Kidney capillary endothelial cell (primary cell): ENCODE measurements around the gene PTPRN2.
"Not testable (repeated sequence)": the region's sequence is repeated elsewhere in the genome, so short reads cannot be mapped to it uniquely, and the experiment has no call there.

Experiments
- DNase-seq: peaks from one replicate; pipeline ENCODE4 v3.0.0-alpha.2; 2018; ENCODE audit warnings: low spot score

The PTPRN2 gene

DNA sequence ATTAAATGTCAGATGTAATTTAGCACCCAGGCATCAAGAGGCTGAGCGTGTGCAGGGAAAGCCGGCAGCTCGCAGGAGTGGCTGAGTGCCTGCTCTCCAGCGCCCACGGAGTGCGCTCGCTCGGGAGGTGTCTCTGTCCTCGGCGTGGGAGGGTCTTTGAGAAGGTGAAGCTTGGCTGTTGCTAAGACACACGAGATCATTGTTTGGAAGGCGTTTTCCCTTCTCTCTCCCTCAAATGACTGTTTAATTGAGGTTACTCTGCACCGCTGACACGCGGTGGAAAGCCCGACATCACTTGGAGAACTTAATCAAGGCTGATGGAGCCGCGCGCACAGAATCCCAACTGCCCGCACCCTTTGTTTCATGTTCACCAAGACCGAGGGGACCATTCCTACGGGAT, 836.2 kb downstream of the PTPRN2 start:
- DNase-seq: no peak

DNA sequence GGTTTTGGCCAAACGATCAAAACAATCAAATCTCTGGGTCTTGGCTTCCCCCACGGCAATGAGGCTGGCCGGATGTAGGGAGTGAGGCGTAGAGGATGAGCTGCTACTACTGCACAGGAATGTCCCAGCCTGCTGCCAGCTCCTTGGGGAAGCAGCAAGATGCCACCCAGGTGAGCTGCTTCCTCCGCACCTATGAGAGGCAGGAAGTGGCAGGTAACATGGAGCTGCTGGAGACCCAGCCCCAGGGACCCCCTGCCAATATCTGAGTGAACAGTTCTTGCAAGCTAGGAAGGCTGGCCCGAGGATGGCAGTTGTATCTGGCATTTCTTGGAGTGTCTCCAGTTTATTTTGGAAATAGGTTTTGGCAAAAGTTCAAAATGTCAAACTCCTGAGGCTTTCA, 837.3 kb downstream of the PTPRN2 start:
- no peak for DNase-seq

GRCh38 chr7:157745721-157746709, 841.6 kb downstream of the PTPRN2 start:
- DNase-seq: no peak

DNA sequence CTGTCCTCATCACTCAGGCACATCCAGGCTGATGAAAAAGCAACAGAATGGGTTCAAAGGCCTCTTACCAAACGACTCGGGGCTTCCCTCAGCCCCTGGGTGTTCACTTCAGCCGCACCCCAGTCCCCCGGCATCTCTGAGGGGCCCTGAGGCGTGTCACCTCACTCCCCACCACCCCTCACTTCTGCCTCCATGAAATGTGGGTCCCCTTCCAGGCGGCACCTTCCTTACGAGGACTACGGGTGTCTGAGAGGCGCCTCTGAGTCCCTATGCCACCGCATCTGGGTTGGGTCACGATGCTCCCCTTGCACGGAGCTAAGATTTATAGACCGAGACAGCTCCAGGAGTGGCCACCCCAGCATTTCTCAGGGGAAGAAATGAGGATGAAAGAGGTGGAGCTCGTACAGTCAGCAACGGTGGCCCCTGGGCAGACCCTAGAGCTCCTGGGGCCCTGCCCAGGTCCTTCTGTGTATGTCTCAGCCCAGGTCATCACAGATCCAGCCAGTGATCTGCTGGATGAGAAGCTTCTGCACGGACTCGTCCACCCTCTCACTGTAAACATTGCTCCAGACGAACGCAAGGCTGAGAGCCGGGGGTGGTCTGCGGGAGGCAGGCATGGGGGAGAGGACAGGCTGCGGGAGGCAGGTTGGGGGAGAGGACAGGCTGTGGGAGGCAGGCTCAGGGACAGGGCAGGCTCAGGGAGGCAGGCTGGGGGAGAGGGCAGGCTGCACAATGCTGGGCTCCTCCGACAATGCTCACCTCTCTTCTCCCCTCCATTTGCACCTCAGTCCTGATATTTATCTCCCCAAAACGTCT, 842.6 kb downstream of the PTPRN2 start:
- no peak for DNase-seq

- no peak for DNase-seq
Observed at GRCh38 chr7:157743781-157744525, 843.7 kb downstream of the PTPRN2 start.

DNA sequence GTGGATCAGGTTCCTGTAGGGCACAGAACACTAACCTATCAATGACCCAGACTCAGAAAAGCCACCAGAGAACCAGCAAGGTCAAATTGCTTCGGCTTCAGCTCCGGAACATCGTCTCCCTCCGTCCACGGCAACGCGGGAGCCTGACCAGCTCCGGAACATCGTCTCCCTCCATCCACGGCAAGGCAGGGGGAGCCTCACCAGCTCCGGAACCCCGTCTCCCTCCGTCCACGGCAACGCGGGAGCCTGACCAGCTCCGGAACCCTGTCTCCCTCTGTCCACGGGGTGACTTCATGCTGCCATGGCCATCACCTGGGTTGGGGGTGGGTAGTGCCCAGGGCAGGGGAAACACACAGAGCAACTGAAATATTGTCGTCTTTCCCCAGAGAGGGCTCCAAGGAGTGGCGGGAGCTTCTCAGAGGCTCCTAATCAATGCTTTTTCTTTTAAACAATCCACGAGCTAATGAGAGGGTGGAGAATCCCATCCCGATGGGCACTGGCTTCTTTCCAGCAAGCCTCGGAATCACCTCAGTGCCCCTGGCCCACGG, 847.3 kb downstream of the PTPRN2 start:
- DNase-seq: no peak

DNA sequence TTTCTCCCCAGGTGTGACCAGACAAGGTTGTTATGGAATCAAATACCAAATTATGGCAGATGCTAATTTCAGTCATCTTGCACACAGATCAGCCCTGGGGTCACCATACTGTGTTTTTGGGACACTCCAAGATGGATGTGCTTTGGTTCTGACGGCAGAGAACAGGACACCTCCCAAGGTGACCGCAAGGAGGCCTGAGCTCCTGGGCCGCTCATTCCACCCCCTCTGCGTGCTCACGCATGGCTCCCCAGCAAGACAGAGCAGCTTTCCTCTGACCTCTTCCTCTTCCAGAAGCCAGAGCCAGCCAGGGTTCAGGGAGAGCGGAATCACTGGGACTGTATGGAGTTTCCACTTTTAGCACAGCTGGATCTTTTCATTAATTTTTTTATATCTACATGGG, 848.0 kb downstream of the PTPRN2 start:
- no peak for DNase-seq

GRCh38 chr7:157739031-157739430, 848.6 kb downstream of the PTPRN2 start:
- no peak for DNase-seq

- no peak for DNase-seq
Observed at GRCh38 chr7:157738066-157738460, 849.6 kb downstream of the PTPRN2 start.

- no peak for DNase-seq
Observed at GRCh38 chr7:157737151-157738065, 850.2 kb downstream of the PTPRN2 start.

GRCh38 chr7:157736341-157736740, 851.3 kb downstream of the PTPRN2 start:
- no peak for DNase-seq

- no peak for DNase-seq
Observed at GRCh38 chr7:157735826-157736225, 851.8 kb downstream of the PTPRN2 start.

- no peak for DNase-seq
Observed at GRCh38 chr7:157734676-157735640, 852.7 kb downstream of the PTPRN2 start.

- not testable (repeated sequence) for DNase-seq
Observed at GRCh38 chr7:157733760-157734395, 853.7 kb downstream of the PTPRN2 start.

DNA sequence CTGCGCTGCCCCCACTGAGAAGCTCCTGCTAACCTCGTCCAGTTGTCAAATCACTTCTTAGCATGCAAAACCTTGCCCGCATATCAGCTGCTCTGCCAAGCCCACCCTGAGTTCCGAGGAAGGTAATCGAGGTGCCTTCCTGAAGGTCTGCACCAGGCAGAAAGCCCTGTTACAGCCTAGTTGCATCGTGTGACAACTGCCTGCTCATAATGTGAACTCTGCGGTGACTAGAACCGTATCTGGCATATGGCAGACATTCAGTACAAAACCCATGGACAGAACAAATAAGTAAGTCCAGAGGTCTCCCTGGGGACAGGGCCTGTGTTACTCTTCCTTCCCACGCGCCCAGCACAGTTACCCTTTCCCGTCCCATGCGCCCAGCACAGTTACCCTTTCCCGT, 856.5 kb downstream of the PTPRN2 start:
- no peak for DNase-seq

- DNase-seq: no peak
Observed at GRCh38 chr7:157730614-157731013, 857.0 kb downstream of the PTPRN2 start.

DNA sequence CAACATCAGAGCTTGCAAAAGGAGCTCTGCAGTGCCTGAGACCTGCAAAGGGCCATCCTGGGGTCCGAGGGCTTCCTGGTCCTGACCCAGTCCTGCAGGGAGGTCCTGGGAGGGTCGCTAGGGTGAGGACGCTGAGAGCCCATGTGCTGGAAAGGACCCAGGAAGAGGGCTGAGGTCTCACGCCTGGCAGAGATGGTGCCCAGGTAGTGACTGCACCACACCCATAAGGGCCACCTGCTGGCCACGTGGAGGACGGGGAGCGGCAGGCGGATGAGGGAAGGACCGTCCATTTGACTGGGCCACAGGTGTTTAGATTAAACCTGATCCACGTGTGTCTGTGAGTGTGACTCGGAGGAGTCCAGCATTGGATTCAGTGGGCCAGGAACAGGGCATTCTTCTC, 858.1 kb downstream of the PTPRN2 start:
- no peak for DNase-seq

- no peak for DNase-seq
Observed at GRCh38 chr7:157727964-157728615, 859.5 kb downstream of the PTPRN2 start.

GRCh38 chr7:157726764-157727163, 860.9 kb downstream of the PTPRN2 start:
- DNase-seq: no peak
